HEK293 (cell line): ENCODE data around the gene LGALS8.

Experiments used
- HOXA7 ChIP-seq: sonication (generic); formaldehyde crosslinking; IDR thresholded peaks from 2 replicates; pipeline ENCODE4 v1.8.1; 2022; ENCODE audit warnings: missing genetic modification reagents, borderline replicate concordance
- KLF1 ChIP-seq: fragments of 450-650 bp; formaldehyde crosslinking; IDR thresholded peaks from 2 replicates; pipeline ENCODE4 v1.5.1; 2016; ENCODE audit warnings: missing biosample characterization, missing genetic modification characterization
- KLF7 ChIP-seq: fragments of 450-650 bp; formaldehyde crosslinking; IDR thresholded peaks from 2 replicates; pipeline ENCODE4 v1.5.1; 2016; ENCODE audit warnings: missing biosample characterization, missing genetic modification characterization, borderline replicate concordance
- MEIS1 ChIP-seq: sonication (generic); formaldehyde crosslinking; IDR thresholded peaks from 2 replicates; pipeline ENCODE4 v1.8.1; 2022; ENCODE audit warnings: missing genetic modification reagents, mild to moderate bottlenecking, borderline replicate concordance
- MZF1 ChIP-seq: fragments of 450-650 bp; formaldehyde crosslinking; IDR thresholded peaks from 2 replicates; pipeline ENCODE4 v1.5.1; 2017; ENCODE audit warnings: missing biosample characterization, missing genetic modification characterization, borderline replicate concordance
- PBX3 ChIP-seq: sonication (generic); formaldehyde crosslinking; IDR thresholded peaks from 2 replicates; pipeline ENCODE4 v1.8.1; 2022; ENCODE audit warnings: mild to moderate bottlenecking, moderate library complexity, missing genetic modification reagents
- PRDM1 ChIP-seq: fragments of 450-650 bp; formaldehyde crosslinking; IDR thresholded peaks from 2 replicates; pipeline ENCODE4; 2016; ENCODE audit warnings: missing biosample characterization, missing genetic modification characterization
- SP7 ChIP-seq: fragments of 450-650 bp; formaldehyde crosslinking; IDR thresholded peaks from 2 replicates; pipeline ENCODE4 v1.5.1; 2016; ENCODE audit warnings: missing biosample characterization, missing genetic modification characterization
- YY1 ChIP-seq: fragments of 450-650 bp; formaldehyde crosslinking; IDR thresholded peaks from 2 replicates; pipeline ENCODE4 v1.5.1; 2018; ENCODE audit warnings: missing biosample characterization, missing genetic modification characterization
- ZIC2 ChIP-seq: fragments of 450-650 bp; formaldehyde crosslinking; IDR thresholded peaks from 2 replicates; pipeline ENCODE4 v1.5.1; 2016; ENCODE audit warnings: missing biosample characterization, missing genetic modification characterization
- ZNF157 ChIP-seq: fragments of 450-650 bp; formaldehyde crosslinking; IDR thresholded peaks from 2 replicates; pipeline ENCODE4 v1.5.1; 2016; ENCODE audit warnings: missing biosample characterization, missing genetic modification characterization
- ZNF18 ChIP-seq: fragments of 450-650 bp; formaldehyde crosslinking; IDR thresholded peaks from 2 replicates; pipeline ENCODE4 v1.5.1; 2016; ENCODE audit warnings: missing biosample characterization, missing genetic modification characterization
- ZNF221 ChIP-seq: fragments of 450-650 bp; formaldehyde crosslinking; IDR thresholded peaks from 2 replicates; pipeline ENCODE4 v1.5.1; 2017; ENCODE audit warnings: missing biosample characterization, missing genetic modification characterization, borderline replicate concordance
- ZNF274 ChIP-seq, 2 experiments: fragments of 200-500 bp in 1 of 2; fragments of 450-650 bp in 1 of 2; sonication (Bioruptor generic) in 1 of 2; formaldehyde crosslinking in 1 of 2; IDR thresholded peaks; 2 replicates each; pipeline versions ENCODE4 v1.5.1 to v1.6.1; 2014 to 2016; ENCODE audit warnings: borderline replicate concordance in 1 of 2, inconsistent platforms in 1 of 2, low read length in 1 of 2, missing biosample characterization in 1 of 2, missing genetic modification characterization in 1 of 2
- ZNF37A ChIP-seq: fragments of 450-650 bp; IDR thresholded peaks from 2 replicates; pipeline ENCODE4 v1.5.1; 2018; ENCODE audit warnings: missing biosample characterization, missing genetic modification characterization
- ZNF529 ChIP-seq: fragments of 450-650 bp; formaldehyde crosslinking; IDR thresholded peaks from 2 replicates; pipeline ENCODE4 v1.5.1; 2017; ENCODE audit warnings: missing genetic modification characterization, missing biosample characterization; ENCODE audit not compliant: insufficient replicate concordance
- ZNF544 ChIP-seq: fragments of 450-650 bp; formaldehyde crosslinking; IDR thresholded peaks from 2 replicates; pipeline ENCODE4 v1.5.0; 2017; ENCODE audit warnings: missing biosample characterization, missing genetic modification characterization
- ZNF571 ChIP-seq: fragments of 450-650 bp; formaldehyde crosslinking; IDR thresholded peaks from 2 replicates; pipeline ENCODE4 v1.5.0; 2017; ENCODE audit warnings: missing biosample characterization, missing genetic modification characterization
- ZNF629 ChIP-seq: fragments of 450-650 bp; formaldehyde crosslinking; IDR thresholded peaks from 2 replicates; pipeline ENCODE4 v1.5.1; 2017; ENCODE audit warnings: missing biosample characterization, missing genetic modification characterization
- ZNF747 ChIP-seq: fragments of 450-650 bp; formaldehyde crosslinking; IDR thresholded peaks from 2 replicates; pipeline ENCODE4 v1.5.1; 2016; ENCODE audit warnings: missing biosample characterization, missing genetic modification characterization
- ZNF76 ChIP-seq: fragments of 450-650 bp; formaldehyde crosslinking; IDR thresholded peaks from 2 replicates; pipeline ENCODE4; 2016; ENCODE audit warnings: low read depth, missing biosample characterization, missing genetic modification characterization, borderline replicate concordance
- ZNF777 ChIP-seq: fragments of 450-650 bp; formaldehyde crosslinking; IDR thresholded peaks from 2 replicates; pipeline ENCODE4 v1.5.1; 2017; ENCODE audit warnings: missing biosample characterization, missing genetic modification characterization, borderline replicate concordance
- ZNF792 ChIP-seq: fragments of 450-650 bp; formaldehyde crosslinking; IDR thresholded peaks from 2 replicates; pipeline ENCODE4 v1.5.1; 2016; ENCODE audit warnings: missing biosample characterization, missing genetic modification characterization
- TF ChIP-seq, protein P1 (sequence below): fragments of 450-650 bp; formaldehyde crosslinking; IDR thresholded peaks from 2 replicates; pipeline ENCODE4 v1.5.1; 2016; ENCODE audit warnings: missing biosample characterization, missing genetic modification characterization
- TF ChIP-seq, protein P2 (sequence below): fragments of 450-650 bp; formaldehyde crosslinking; IDR thresholded peaks from 2 replicates; pipeline ENCODE4 v1.5.1; 2016; ENCODE audit warnings: missing biosample characterization, missing genetic modification characterization
- TF ChIP-seq, protein P3 (sequence below): fragments of 450-650 bp; formaldehyde crosslinking; IDR thresholded peaks from 2 replicates; pipeline ENCODE4 v1.5.1; 2016; ENCODE audit warnings: missing biosample characterization, missing genetic modification characterization
- TF ChIP-seq, protein P4 (sequence below): fragments of 450-650 bp; IDR thresholded peaks from 2 replicates; pipeline ENCODE4 v1.5.1; 2018; ENCODE audit warnings: missing biosample characterization, mild to moderate bottlenecking, missing genetic modification characterization
- TF ChIP-seq, protein P5 (sequence below): fragments of 450-650 bp; formaldehyde crosslinking; IDR thresholded peaks from 2 replicates; pipeline ENCODE4; 2016; ENCODE audit warnings: missing biosample characterization, missing genetic modification characterization

Gene LGALS8

GRCh38 chr1:236495467-236496112 lies 28.2 kb upstream of the LGALS8 start (continued):
- TF ChIP-seq, protein P1, sequence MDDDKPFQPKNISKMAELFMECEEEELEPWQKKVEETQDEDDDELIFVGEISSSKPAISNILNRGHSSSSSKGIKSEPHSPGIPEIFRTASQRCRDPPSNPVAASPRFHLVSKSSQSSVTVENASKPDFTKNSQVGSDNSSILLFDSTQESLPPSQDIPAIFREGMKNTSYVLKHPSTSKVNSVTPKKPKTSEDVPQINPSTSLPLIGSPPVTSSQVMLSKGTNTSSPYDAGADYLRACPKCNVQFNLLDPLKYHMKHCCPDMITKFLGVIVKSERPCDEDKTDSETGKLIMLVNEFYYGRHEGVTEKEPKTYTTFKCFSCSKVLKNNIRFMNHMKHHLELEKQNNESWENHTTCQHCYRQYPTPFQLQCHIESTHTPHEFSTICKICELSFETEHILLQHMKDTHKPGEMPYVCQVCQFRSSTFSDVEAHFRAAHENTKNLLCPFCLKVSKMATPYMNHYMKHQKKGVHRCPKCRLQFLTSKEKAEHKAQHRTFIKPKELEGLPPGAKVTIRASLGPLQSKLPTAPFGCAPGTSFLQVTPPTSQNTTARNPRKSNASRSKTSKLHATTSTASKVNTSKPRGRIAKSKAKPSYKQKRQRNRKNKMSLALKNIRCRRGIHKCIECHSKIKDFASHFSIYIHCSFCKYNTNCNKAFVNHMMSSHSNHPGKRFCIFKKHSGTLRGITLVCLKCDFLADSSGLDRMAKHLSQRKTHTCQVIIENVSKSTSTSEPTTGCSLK (tag by site-specific recombination) = no peak
- 0 out of 2 replicates have a peak, but pooled peaks have one; percentile 5 for TF ChIP-seq KLF1
- TF ChIP-seq, protein P2, sequence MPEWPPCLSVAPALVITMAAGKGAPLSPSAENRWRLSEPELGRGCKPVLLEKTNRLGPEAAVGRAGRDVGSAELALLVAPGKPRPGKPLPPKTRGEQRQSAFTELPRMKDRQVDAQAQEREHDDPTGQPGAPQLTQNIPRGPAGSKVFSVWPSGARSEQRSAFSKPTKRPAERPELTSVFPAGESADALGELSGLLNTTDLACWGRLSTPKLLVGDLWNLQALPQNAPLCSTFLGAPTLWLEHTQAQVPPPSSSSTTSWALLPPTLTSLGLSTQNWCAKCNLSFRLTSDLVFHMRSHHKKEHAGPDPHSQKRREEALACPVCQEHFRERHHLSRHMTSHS (tag by site-specific recombination) = no peak
- no peak for TF ChIP-seq MZF1 (tag by site-specific recombination)
- no peak for TF ChIP-seq MEIS1 (CRISPR knock-in tag)
- TF ChIP-seq SP7 = no peak
- no peak for TF ChIP-seq ZNF629 (tag by site-specific recombination)
- no peak for TF ChIP-seq ZNF544 (tag by site-specific recombination)
- TF ChIP-seq ZNF529 = no peak
- TF ChIP-seq, protein P3, sequence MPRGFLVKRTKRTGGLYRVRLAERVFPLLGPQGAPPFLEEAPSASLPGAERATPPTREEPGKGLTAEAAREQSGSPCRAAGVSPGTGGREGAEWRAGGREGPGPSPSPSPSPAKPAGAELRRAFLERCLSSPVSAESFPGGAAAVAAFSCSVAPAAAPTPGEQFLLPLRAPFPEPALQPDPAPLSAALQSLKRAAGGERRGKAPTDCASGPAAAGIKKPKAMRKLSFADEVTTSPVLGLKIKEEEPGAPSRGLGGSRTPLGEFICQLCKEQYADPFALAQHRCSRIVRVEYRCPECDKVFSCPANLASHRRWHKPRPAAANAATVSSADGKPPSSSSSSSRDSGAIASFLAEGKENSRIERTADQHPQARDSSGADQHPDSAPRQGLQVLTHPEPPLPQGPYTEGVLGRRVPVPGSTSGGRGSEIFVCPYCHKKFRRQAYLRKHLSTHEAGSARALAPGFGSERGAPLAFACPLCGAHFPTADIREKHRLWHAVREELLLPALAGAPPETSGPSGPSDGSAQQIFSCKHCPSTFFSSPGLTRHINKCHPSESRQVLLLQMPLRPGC (tag by site-specific recombination) = 0 out of 2 replicates have a peak, but pooled peaks have one; percentile 13
- no peak for TF ChIP-seq ZIC2 (tag by site-specific recombination)
- TF ChIP-seq ZNF157 (tag by site-specific recombination) = no peak
- 0 out of 2 replicates have a peak, but pooled peaks have one; percentile 30 for TF ChIP-seq ZNF747 (tag by site-specific recombination)
- TF ChIP-seq ZNF221 (tag by site-specific recombination) = no peak
- TF ChIP-seq ZNF18 (tag by site-specific recombination) = 0 out of 2 replicates have a peak, but pooled peaks have one; percentile 23
- TF ChIP-seq ZNF571 (tag by site-specific recombination) = no peak
- TF ChIP-seq ZNF792 (tag by site-specific recombination) = peak; percentile 18; the same call in 1 of the 2 replicates
- TF ChIP-seq PRDM1 (tag by site-specific recombination) = no peak
- TF ChIP-seq HOXA7 (CRISPR knock-in tag) = no peak
- no peak for TF ChIP-seq PBX3 (CRISPR knock-in tag)
- TF ChIP-seq YY1 = no peak
- no peak for TF ChIP-seq ZNF37A (tag by site-specific recombination)
- TF ChIP-seq ZNF76 (tag by site-specific recombination) = no peak
- TF ChIP-seq, protein P4, sequence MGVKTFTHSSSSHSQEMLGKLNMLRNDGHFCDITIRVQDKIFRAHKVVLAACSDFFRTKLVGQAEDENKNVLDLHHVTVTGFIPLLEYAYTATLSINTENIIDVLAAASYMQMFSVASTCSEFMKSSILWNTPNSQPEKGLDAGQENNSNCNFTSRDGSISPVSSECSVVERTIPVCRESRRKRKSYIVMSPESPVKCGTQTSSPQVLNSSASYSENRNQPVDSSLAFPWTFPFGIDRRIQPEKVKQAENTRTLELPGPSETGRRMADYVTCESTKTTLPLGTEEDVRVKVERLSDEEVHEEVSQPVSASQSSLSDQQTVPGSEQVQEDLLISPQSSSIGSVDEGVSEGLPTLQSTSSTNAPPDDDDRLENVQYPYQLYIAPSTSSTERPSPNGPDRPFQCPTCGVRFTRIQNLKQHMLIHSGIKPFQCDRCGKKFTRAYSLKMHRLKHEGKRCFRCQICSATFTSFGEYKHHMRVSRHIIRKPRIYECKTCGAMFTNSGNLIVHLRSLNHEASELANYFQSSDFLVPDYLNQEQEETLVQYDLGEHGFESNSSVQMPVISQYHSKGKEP (tag by site-specific recombination) = no peak
- no peak for TF ChIP-seq ZNF274 (IDR thresholded peaks at IDR 0.05; ENCODE audit: low read length)
- TF ChIP-seq ZNF274 (tag by site-specific recombination; IDR thresholded peaks at IDR 0.05; ENCODE audit: borderline replicate concordance) = no peak
- TF ChIP-seq, protein P5, sequence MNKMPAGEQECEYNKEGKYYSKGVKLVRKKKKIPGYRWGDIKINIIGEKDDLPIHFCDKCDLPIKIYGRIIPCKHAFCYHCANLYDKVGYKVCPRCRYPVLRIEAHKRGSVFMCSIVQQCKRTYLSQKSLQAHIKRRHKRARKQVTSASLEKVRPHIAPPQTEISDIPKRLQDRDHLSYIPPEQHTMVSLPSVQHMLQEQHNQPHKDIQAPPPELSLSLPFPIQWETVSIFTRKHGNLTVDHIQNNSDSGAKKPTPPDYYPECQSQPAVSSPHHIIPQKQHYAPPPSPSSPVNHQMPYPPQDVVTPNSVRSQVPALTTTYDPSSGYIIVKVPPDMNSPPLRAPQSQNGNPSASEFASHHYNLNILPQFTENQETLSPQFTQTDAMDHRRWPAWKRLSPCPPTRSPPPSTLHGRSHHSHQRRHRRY (tag by site-specific recombination) = no peak
- TF ChIP-seq ZNF777 (tag by site-specific recombination) = no peak
- TF ChIP-seq KLF7 (tag by site-specific recombination) = no peak
